Measurements from ENCODE around the gene TFIP11. TPM values are rescaled to one million over a fixed set of nuclear protein-coding genes. Genes with fewer than 3 reads are reported as not detected.

TFIP11 gene
- total RNA-seq, 1 donor from 2014 or later = 26.2 TPM

GRCh38 chr22:26457661-26458272 lies 54.5 kb downstream of the TFIP11 start:
- Mint-ChIP-seq H3K4me3 (no peak overlapping the region), H3K27me3 (ENCODE audit: insufficient read depth, low read depth) (peaks cover 4% of the 10 kb centered on the region), H3K4me1 (peaks cover 25% of the 10 kb centered on the region), H3K9me3 (no peaks in the 10 kb centered on the region), H3K36me3 (peaks cover 19% of the 10 kb centered on the region), H3K27ac (no peak overlapping the region)
- Histone ChIP-seq H3K4me1 (peaks cover 3% of the 10 kb centered on the region), H4K20me1 (ENCODE audit: low read depth) (peaks cover 37% of the 10 kb centered on the region), H3K4me2 (no peak overlapping the region), H3K9ac (no peak overlapping the region), H3K36me3 (no peaks in the 10 kb centered on the region), H3K4me3 (no peak overlapping the region), H3K27me3 (no peaks in the 10 kb centered on the region), H2AFZ (replicated peaks) (no peak overlapping the region), H3K9me3 (ENCODE audit: low read depth) (no peaks in the 10 kb centered on the region), H3F3A (ENCODE audit: low read depth) (no peaks in the 10 kb centered on the region), H3K79me2 (ENCODE audit: low read depth) (peaks cover 15% of the 10 kb centered on the region), H3K27ac (no peak overlapping the region)
- DNase-seq (ENCODE audit: low spot score) = no peak
- no peak for TF ChIP-seq EZH2phosphoT487 (IDR thresholded peaks at IDR 0.05)
- no peak for TF ChIP-seq CTCF (IDR thresholded peaks at IDR 0.05)
- no peak for TF ChIP-seq EZH2 (IDR thresholded peaks at IDR 0.05)

GRCh38 chr22:26453812-26454500 lies 58.3 kb downstream of the TFIP11 start:
- no peak for TF ChIP-seq EZH2phosphoT487 (IDR thresholded peaks at IDR 0.05)
- Histone ChIP-seq H3K27ac (no peak overlapping the region), H3K9ac (no peak overlapping the region), H3K36me3 (no peaks in the 10 kb centered on the region), H3K4me1 (no peaks in the 10 kb centered on the region), H3K4me3 (no peak overlapping the region), H4K20me1 (ENCODE audit: low read depth) (peaks cover 2% of the 10 kb centered on the region), H3K4me2 (no peak overlapping the region), H2AFZ (replicated peaks) (no peak overlapping the region), H3K27me3 (no peaks in the 10 kb centered on the region), H3K79me2 (ENCODE audit: low read depth) (no peaks in the 10 kb centered on the region), H3K9me3 (ENCODE audit: low read depth) (no peaks in the 10 kb centered on the region), H3F3A (ENCODE audit: low read depth) (no peaks in the 10 kb centered on the region)
- Mint-ChIP-seq H3K4me1 (peaks cover 12% of the 10 kb centered on the region), H3K9me3 (no peaks in the 10 kb centered on the region), H3K36me3 (peaks cover 29% of the 10 kb centered on the region), H3K4me3 (no peak overlapping the region), H3K27ac (no peak overlapping the region), H3K27me3 (ENCODE audit: insufficient read depth, low read depth) (peaks cover 2% of the 10 kb centered on the region)
- DNase-seq (ENCODE audit: low spot score) = no peak

GRCh38 chr22:26453216-26453615 lies 59.1 kb downstream of the TFIP11 start:
- Histone ChIP-seq H2AFZ (replicated peaks) (no peak overlapping the region), H3K4me3 (no peak overlapping the region), H3K4me2 (no peak overlapping the region), H3K4me1 (no peaks in the 10 kb centered on the region), H3K79me2 (ENCODE audit: low read depth) (no peaks in the 10 kb centered on the region), H3K9me3 (ENCODE audit: low read depth) (no peaks in the 10 kb centered on the region), H3K27me3 (no peaks in the 10 kb centered on the region), H3K36me3 (no peaks in the 10 kb centered on the region), H3F3A (ENCODE audit: low read depth) (no peaks in the 10 kb centered on the region), H3K9ac (no peak overlapping the region), H4K20me1 (ENCODE audit: low read depth) (no peaks in the 10 kb centered on the region), H3K27ac (no peak overlapping the region)
- no peak for DNase-seq (ENCODE audit: low spot score)
- H3K4me3 Mint-ChIP-seq = no peak overlapping the region
- no peaks in the 10 kb centered on the region for H3K9me3 Mint-ChIP-seq
- no peaks in the 10 kb centered on the region for H3K27me3 Mint-ChIP-seq (ENCODE audit: insufficient read depth, low read depth)
- no peak overlapping the region for H3K27ac Mint-ChIP-seq
- peaks cover 13% of the 10 kb centered on the region for H3K4me1 Mint-ChIP-seq
- H3K36me3 Mint-ChIP-seq = peaks cover 27% of the 10 kb centered on the region
- no peak for TF ChIP-seq EZH2 (IDR thresholded peaks at IDR 0.05)
- TF ChIP-seq EZH2phosphoT487 (IDR thresholded peaks at IDR 0.05) = no peak
- TF ChIP-seq CTCF (IDR thresholded peaks at IDR 0.05) = no peak
